Glomerular visceral epithelial cell (primary cell): ENCODE data around the gene ITPR2.
"Not testable (repeated sequence)": the region's sequence is repeated elsewhere in the genome, so short reads cannot be mapped to it uniquely, and the experiment has no call there.

Experiments used
- DNase-seq: peaks from one replicate; pipeline ENCODE4 v3.0.0-alpha.2; 2016; ENCODE audit errors: extremely low spot score

ITPR2 gene

DNA sequence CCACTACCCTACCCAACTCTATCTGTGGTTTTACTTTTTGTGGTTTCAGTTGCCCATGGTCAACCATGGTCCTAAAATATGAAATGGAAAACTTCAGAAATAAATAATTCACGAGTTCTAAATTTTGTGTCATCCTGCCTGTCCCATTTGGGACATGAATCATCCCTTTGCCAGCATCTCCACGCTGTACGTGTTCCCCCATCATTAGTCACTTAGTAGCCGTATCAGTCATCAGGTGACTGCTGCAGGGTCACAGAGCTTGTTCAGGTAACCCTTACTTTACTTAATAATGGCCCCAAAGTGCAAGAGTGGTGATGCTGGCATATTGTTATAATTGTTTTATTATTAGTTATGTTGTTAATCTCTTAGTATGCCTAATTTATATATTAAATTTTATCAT lies 209.9 kb downstream of the ITPR2 start:
- no peak for DNase-seq

DNA sequence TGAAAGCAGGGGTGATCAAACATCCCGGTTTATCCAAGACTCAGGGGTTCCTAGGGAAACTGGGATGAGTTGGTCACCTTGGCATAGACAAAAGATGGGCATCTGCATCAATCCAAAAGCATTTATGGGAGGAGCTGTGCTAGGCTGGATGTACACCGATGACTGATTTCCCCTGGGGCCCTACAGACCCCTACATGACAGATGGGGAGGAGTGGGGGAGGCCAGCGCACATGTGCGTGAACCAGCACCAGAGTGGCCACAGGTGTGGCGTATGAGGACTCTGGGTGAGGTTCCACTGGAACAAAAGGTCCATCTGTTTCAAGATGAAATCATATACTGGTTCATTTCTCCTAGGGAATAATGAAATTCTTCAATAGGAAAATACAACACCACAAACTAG lies 210.4 kb downstream of the ITPR2 start:
- DNase-seq: no peak

DNA sequence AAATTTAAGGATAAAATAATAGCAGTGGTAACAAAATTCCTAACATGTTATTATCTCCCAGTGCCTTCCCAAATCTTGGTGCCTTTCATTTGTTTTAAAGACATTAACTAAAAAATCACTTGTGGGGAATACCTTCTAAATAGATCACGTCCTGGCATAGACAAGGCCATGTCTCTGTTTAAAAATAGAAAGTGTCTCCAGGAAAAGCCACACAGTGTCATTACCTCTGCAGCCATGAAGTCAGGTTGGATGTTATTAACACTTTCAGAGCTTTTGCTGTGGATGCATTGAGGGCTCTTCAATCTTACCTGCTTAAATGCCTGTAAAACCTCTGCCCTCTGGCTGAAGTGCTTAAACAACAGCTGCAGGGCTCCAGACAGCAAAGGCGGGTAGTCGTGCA lies 211.1 kb downstream of the ITPR2 start:
- DNase-seq: no peak

DNA sequence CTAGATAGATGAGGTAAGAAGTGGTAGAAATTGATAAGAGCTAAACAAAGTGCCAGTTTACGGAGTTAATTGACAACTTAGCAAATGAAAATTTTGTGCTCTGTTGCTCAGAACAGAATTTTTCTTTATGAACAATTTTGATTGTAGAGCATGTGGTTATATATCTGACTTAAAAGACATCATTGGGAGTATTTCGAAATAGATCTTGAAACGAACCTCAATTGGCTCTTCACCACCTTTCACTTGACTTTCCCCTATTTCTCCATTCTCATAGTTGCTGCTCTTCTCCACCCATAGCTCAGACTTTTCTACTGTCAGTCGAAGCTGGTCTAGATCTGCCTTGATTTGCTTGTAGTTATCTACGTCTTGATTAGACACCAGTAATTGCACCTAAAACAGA lies 212.1 kb downstream of the ITPR2 start:
- no peak for DNase-seq

DNA sequence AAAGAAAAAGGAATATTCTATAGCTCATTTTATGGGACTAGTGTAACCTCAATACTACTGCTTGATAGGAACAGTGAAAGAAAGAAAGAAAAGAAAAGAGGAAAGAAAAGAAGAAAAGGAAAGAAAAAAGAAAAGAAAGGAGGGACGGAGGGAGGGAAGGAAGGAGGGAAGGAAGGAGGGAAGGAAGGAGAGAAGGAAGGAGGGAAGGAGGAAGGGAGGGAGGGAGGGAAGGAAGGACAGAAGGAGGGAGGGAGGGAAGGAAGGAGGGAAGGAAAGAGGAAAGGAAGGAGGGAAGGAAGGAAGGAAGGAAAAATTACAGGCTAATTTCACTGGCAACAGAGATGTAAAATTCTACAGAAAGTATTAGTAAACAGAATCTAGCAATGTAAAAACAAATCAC lies 215.5 kb downstream of the ITPR2 start:
- no peak for DNase-seq

DNA sequence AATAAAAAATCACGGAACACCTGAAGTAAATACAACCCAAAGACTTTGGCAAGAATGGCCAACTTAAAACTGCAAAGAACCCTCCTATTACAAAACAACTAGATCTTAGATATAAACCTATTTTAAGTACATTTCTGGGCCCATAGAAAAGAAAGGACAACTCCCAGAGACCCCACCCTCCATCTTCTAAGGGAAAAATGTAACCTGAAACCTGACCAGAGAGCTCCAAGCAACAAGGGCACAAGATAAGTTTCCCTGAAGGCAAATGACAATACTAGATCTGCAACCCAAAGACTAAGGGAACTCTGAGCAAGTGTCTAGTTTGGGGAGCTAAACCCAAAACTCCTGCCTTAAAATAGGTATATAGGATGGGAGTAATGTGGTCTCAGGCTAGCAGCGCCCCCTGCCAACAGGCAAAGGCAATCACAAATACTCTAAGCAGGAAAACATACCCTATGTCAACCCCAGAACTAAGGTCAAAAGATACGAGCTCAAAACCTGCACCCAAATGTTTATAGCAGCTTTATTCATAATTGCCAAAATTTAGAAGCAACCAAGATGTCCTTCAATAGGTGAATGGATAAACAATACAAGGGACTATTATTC lies 218.9 kb downstream of the ITPR2 start:
- DNase-seq: no peak

DNA sequence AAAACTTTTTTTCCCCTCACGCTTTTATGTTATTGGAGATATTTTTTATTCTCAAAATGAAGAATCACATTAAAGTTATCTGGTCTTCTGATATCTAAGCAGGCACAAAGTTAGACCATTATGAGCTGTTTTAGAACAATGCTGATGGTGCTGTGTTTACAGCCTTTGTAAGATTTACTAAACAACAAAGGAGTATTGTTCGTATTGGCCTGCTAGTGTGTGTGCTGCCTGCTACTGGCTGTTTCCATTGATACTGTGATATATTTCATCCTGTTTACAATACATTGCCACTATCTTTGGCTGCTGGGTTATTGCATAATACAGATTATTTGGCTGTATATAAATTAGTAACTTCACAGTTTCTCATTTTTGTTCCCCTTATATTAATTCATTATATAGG lies 220.8 kb downstream of the ITPR2 start:
- DNase-seq: no peak

DNA sequence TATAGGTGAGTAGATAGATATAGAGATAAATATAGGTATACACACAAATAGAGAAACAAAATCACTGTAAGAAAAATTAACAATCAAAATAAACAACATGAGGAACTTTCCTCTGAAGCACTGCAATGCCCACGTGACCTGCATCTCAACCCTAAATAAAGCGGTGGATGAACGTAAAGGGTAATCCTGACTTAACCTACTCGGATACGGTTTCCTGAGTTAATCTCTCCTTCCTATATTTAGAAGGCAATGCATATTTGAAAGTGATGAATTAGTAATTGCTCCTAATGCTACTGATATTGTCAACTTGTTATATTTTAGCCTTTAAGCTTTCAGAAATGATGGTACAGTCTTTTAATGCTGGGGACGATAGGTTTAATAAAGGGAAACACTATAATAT lies 221.4 kb downstream of the ITPR2 start:
- DNase-seq: no peak

DNA sequence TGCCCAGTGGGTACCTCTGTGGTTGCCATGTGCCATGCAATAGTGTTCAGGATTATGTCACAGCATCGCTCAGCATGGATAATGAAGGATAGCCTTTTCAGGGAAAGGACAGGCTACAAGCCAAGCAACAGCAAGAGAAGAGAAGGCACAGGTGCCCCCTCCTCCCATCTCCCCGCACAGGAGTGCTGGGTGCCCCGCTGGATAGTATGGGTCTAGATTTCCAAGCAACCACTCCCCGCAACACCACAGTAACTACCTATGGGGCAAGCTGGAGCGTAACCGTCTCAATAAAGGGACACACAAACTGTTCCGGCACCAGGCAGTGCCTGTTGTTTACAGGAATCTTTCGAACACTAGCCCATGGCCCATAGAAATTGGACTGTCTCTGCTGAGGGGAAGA lies 222.2 kb downstream of the ITPR2 start:
- no peak for DNase-seq

DNA sequence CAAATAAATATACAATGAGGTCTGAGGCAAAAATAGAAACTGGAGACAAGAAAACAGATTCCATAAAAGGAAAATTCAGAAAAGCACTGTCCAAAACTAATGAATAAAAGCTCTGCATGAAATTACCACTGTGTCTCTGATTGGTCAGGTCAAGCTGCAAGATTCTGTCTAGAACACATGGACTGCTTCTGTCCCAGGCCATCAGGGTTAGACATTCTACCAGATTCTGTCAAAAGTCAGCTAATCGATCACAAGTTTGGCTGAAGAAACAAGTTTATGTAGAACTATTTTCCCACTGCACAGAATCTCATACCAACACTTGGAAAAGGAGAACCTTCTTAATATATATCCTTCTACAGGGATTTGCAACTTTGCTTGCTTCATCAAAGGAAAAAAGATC lies 223.0 kb downstream of the ITPR2 start:
- DNase-seq: no peak

DNA sequence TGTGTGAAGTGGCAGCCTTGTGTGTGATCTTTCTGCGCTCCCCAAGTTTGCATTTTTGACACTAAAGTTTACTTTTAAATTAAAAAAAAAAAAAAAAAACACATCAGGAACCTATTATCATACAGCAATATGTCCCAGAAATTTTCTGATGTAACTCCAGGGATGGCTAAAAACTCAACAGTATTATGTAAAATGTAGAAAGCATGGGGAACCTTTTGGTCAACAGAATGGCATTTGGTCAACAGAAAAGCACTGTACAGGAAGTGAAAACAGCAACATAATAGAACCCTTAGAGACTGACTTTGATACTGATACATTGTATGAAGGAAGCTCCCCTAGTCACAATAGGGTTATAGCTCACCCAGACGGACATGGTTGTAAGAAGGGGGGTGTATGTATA lies 224.3 kb downstream of the ITPR2 start:
- DNase-seq: no peak

DNA sequence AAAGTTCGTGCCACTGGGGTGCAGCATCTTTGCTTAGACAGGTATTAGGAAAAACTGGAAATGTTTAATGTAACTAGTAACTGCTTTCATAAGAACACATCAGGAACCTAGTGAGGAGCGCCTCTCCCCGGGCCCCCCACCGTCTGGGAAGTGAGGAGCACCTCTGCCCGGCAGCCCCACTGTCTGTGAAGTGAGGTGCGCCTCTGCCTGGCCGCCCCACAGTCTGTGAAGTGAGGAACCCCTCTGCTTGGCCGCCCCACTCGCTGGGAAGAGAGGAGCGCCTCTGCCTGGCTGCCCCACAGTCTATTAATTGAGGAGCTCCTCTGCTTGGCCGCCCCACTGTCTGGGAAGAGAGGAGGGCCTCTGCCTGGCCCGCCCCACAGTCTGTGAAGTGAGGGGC lies 224.7 kb downstream of the ITPR2 start:
- DNase-seq: no peak

DNA sequence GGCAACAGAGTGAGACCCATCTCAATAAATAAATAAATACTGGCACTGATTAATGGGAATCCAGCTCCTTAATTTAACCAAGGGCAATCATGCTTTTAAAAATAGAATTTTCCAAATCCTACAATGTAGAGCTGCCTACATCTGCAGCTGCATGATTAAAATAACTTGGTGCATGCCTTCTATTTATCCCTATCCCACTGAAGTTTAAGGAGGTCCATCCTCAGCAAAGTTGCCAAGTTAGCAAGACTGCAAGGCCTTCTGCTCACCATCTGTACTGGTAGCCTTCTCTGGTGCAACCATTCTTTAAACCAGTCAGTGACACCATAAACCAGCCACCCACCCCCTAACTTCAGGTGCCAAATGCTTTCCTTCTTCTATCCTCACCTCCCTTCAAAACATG lies 226.1 kb downstream of the ITPR2 start:
- DNase-seq: no peak

DNA sequence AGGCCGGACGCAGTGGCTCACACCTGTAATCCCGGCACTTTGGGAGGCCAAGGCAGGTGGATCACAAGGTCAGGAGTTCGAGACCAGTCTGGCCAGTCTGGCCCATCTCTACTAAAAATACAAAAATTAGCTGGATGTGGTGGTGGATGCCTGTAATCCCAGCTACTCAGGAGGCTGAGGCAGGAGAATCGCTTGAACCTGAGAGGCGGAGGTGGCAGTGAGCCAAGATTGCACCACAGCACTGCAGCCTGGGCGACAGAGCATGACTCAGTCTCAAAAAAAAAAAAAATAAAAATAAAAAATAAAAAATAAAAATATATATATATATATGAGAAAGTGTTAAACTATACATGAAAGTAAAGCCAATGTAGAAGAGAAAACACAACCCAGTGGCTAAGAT lies 228.2 kb downstream of the ITPR2 start:
- not testable (repeated sequence) for DNase-seq

DNA sequence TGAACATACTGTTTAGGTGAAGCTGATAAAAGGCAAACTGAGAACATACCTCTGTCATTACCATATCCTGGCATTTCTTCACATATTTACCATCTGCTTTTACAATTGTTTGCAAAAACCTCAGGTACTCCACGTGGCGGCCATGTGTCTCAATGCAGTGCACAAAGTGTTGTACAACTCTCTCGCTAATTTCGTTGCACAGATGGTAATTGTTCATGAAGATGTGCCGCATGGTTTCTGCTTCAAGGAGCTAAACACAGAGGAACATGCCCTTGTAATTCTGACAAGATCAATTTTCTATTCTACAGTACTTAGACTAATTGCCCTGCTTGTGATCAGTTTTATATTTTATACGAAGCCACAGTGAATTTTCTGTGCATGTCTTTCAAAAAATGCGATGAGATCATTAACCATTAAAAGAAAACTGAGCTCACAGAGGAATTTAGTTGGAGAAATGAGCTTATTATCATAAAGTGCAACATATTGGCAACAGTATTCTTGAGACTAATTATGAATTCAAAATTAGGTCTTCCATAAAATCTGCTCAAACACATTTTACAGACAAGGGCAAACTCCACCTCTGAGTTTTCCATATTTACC lies 233.8 kb downstream of the ITPR2 start:
- DNase-seq: no peak

DNA sequence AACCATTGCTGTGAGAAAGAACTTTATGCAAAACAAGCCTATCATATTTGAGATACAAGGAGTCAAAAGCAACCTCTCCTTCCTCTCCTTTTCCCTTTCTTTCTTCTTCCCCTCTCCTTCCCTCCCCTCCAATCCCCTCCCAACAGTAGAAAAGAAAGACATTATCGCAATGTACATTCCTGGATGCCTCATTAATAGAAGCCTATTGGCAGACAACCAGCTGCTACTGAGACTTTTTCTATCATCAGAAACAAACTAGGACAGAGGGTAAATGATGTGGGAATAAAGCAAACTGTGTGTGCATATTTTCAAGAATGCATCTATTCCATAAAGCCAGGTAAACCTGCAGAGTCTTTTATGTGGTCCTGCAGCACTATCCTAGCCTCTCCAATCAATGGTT lies 237.2 kb downstream of the ITPR2 start:
- DNase-seq: no peak

DNA sequence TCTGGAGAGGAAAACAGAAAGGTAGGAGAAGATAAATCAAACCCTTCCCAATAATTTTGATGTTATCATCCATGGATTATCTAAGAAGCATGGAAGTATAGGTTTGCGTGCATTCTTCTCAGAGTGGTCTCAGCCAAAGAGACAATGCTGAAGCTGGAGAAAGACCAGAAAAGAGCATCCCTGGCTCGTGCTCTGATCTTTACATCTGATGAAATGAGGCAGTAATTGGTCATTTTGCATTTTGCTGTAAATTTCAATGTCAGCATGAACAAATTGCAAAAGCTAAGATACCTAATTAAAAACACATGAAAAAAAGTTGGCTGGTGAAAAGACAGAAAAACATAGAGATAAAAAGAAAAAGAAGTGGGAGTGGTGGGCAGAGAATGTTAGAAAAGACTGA lies 252.4 kb downstream of the ITPR2 start:
- DNase-seq: no peak

DNA sequence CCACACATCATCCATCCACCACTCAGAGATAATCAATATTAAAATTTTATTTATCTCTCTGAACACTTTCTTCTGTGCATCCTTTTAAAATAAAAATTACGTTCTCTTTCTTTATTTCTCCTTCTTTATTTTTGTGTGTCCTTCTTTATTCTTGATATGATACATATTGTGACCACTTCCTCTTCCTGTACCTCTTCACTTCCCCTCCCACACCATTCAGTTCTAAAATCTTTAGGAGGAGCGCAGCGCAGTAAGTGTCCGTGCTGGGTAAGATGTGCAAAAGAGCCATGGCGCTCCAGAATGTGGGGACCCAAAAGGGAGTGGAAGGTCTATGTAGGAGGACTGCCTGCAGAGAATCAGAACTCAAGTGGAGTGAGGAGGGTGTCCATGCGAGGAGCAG lies 256.7 kb downstream of the ITPR2 start:
- DNase-seq: no peak

DNA sequence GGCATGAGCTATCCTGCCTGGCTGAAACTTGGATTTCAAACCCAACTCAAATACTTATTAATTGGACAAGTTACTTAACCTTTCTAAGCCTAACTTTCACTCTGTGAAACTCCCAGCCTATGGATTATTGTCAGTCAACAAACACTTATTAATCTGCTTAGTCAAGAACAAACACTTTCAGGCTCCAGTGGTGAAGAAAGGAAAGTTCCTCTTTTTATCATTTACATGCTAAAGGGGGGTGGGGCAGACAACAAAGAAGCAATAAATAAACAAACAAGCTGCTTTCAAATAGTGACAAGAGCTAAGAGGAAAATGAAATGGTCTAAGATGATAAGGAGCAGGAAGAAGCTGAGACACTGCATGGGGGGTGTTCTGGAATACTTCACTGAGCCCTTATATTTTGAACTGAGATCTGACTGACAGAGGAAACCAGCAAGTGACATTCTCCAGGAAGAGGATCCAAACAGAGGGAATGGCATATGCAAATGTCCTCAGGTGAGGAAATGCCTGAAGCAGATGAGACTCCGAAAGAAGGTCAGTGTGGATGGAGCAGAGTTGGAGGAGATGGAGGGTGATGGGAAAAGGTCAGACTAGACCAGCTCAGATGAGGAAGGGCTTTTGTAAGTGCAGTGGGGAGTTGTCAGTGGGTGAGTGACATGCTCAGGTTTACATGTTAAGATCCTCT lies 259.6 kb downstream of the ITPR2 start:
- no peak for DNase-seq

DNA sequence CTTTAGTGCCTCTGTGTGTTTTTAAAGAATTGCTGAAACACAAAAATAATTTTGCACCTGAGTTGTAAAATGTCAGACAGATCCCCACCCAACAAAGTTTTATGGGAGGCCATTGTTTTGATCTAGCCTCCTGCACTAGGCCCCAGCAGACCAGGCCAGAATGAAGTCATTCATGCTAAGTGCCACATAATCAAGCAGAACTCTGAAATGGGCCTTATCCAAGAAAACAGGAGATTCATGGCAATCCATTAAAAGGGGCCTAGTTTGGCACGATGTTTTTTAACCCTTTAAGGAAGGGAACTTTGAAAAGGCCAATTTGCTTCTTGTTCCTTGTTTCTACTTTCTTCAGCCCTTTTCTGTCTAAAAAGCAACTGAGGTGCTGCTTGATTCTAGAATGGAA lies 260.9 kb downstream of the ITPR2 start:
- no peak for DNase-seq

DNA sequence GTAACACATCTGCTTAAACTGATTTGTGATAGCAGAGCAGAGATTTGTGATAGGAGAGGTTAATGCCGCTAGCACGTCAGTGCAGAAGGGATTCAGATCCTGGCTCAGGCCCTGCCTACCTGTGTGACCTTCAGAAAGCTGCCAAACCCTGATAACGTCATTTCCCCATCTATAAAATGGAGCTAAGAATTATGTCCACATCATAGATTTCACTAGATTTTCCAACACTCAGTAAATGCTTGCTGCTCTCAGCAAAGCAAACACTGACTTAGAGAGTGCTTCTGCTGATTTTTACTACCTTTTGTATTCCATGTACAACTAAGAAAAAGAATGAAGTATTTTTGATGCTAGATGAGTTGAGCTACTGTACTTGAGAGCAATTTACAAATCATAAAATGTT lies 261.4 kb downstream of the ITPR2 start:
- DNase-seq: no peak

DNA sequence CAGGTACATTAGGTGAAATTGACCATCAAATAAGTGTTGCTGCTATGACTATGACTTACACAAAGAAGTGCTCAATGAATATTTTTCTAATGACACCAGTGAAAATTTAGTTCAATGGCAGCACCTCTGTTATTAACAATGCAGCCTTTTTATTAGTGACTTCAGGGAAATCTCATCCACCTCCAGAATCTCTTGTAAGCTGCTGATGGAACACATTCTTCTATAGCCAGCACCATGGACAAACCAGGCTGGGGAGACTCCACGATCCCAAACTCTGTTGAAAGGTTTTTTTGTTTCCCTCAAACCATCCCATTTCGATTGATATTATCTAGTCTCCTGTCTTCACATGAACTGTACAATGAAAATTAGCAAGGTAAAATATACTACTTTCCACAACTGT lies 265.9 kb downstream of the ITPR2 start:
- no peak for DNase-seq

DNA sequence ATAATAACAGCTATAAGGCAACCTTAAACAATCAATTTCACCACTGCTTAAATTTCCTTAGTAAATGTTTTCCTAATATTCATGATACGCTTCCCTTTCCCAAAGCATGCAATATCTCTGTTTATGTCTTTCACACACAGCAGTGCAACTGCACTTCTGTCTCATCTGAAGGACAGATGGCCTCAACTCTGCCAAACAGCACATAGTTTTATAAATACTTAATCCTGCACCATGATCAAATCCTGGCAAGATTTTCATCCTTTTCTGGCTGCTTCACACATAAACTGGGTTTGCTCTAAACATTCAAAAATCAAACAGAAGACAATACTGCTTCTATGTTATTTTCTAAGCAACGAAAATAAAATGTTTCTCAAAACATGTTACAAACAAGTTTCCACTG lies 266.3 kb downstream of the ITPR2 start:
- DNase-seq: no peak

DNA sequence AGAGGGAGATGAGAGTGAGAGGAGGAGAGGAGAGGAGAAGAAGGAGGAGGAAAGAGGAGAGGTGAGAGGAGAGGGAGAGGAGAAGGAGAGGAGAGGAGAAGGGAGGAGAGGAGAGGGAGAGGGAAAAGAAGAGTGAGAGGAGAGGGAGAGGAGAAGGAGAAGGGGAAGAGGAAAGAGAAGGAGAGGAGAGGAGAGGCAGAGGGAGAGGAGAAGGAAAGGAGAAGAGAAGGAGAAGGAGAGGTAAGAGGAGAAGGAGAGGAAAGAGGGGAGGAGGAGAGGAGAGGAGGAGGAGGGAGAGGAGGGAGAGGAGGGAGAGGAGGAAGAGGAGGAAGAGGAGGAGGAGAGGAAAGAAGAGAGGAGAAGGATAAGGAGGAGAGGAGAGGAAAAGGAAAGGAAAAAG lies 266.8 kb downstream of the ITPR2 start:
- DNase-seq: no peak
